IMR-90 (cell line): Measurements from ENCODE around the gene PARVG. TPM values are rescaled to one million over a fixed set of nuclear protein-coding genes. Genes with fewer than 3 reads are reported as not detected.

Source experiments
- ATAC-seq: fragments of 200-7000 bp; cut with Tn5 transposase; 2 replicates; pipeline ENCODE4 v1.9.1; 2020; ENCODE audit warnings: low read depth, mild to moderate bottlenecking, moderate library complexity
- BruUV-seq: library from RNA; stranded (reverse); fragments of 400-500 nt; replicated peaks from 2 replicates; lab custom pipeline; 2021; lab: Mats Ljungman, UMichigan
- CTCF ChIA-PET: fragments of 300-600 bp; formaldehyde crosslinking; extraction: SDS; loops from one replicate; lab custom pipeline; 2021; ENCODE audit warnings: antibody characterized with exemption; lab: Yijun Ruan, JAX
- POLR2A ChIA-PET: fragments of 300-600 bp; sonication (Branson Sonifier 250); formaldehyde crosslinking; loops from one replicate; lab custom pipeline; 2022; ENCODE audit warnings: antibody characterized with exemption; ENCODE audit not compliant: unreplicated experiment; lab: Charles Lee
- DNase-seq: peaks from one replicate; pipeline ENCODE4 v3.0.0; 2013
- H2AFZ ChIP-seq: replicated peaks from 2 replicates; pipeline ENCODE3; 2013; ENCODE audit warnings: low read length, mild to moderate bottlenecking; ENCODE audit not compliant: poor library complexity
- H2AK5ac ChIP-seq: 2 replicates; pipeline ENCODE4 v1.6.1; 2013; ENCODE audit warnings: low read depth, low read length, inconsistent platforms
- H2AK9ac ChIP-seq: replicated peaks from 2 replicates; pipeline ENCODE3; 2013; ENCODE audit warnings: mild to moderate bottlenecking, low read depth, low read length, moderate library complexity; ENCODE audit not compliant: poor library complexity
- H2BK120ac ChIP-seq: 2 replicates; pipeline ENCODE4 v1.6.1; 2013; ENCODE audit warnings: low read depth, low read length, inconsistent platforms
- H2BK15ac ChIP-seq: 3 replicates; pipeline ENCODE4 v1.6.1; 2013; ENCODE audit warnings: low read depth, low read length, inconsistent platforms
- H2BK20ac ChIP-seq: 2 replicates; pipeline ENCODE4 v1.6.1; 2013; ENCODE audit warnings: low read depth, mild to moderate bottlenecking, inconsistent platforms, low read length, moderate library complexity
- H2BK5ac ChIP-seq: 2 replicates; pipeline ENCODE4 v1.6.1; 2013; ENCODE audit warnings: mild to moderate bottlenecking, low read depth, low read length, inconsistent platforms; ENCODE audit not compliant: poor library complexity, severe bottlenecking
- H3K14ac ChIP-seq: replicated peaks from 2 replicates; pipeline ENCODE4 v1.6.1; 2013; ENCODE audit warnings: low read depth, low read length, inconsistent platforms
- H3K18ac ChIP-seq: 2 replicates; pipeline ENCODE4 v1.6.1; 2013; ENCODE audit warnings: low read depth, low read length, control low read depth
- H3K23ac ChIP-seq: 2 replicates; pipeline ENCODE4 v1.6.1; 2013; ENCODE audit warnings: low read depth, low read length, inconsistent platforms
- H3K27ac ChIP-seq: 2 replicates; pipeline ENCODE4 v1.5.1; 2013; ENCODE audit warnings: mild to moderate bottlenecking, control low read depth, low read length; ENCODE audit not compliant: insufficient read depth
- H3K27me3 ChIP-seq: 2 replicates; pipeline ENCODE4 v1.6.1; 2013; ENCODE audit warnings: low read length; ENCODE audit not compliant: control insufficient read depth, insufficient read depth
- H3K36me3 ChIP-seq: 2 replicates; pipeline ENCODE4 v1.6.1; 2013; ENCODE audit warnings: low read length, mixed read lengths; ENCODE audit not compliant: control insufficient read depth, insufficient read depth
- H3K4ac ChIP-seq: 2 replicates; pipeline ENCODE4 v1.6.1; 2013; ENCODE audit warnings: low read depth, low read length, inconsistent platforms
- H3K4me1 ChIP-seq: 2 replicates; pipeline ENCODE4 v1.6.1; 2013; ENCODE audit warnings: low read length, mixed read lengths; ENCODE audit not compliant: control insufficient read depth, insufficient read depth
- H3K4me2 ChIP-seq: 2 replicates; pipeline ENCODE4 v1.6.1; 2013; ENCODE audit warnings: low read depth, mild to moderate bottlenecking, control low read depth, low read length, moderate library complexity
- H3K4me3 ChIP-seq: 2 replicates; pipeline ENCODE4 v1.5.1; 2013; ENCODE audit warnings: low read depth, mild to moderate bottlenecking, control low read depth, low read length, moderate library complexity; ENCODE audit not compliant: insufficient read depth
- H3K56ac ChIP-seq: 2 replicates; pipeline ENCODE4 v1.6.1; 2013; ENCODE audit warnings: low read length, inconsistent platforms; ENCODE audit not compliant: insufficient read depth; ENCODE audit errors: extremely low read depth
- H3K79me1 ChIP-seq, 2 experiments: 2 replicates each; pipeline ENCODE4 v1.6.1; 2013; ENCODE audit warnings: low read length in 2 of 2, inconsistent platforms in 1 of 2, low read depth in 1 of 2
- H3K9ac ChIP-seq: 2 replicates; pipeline ENCODE4 v1.6.1; 2013; ENCODE audit warnings: low read depth, low read length, control low read depth
- H3K9me1 ChIP-seq: 2 replicates; pipeline ENCODE4 v1.6.1; 2013; ENCODE audit warnings: low read length, inconsistent platforms; ENCODE audit not compliant: insufficient read depth
- H3K9me3 ChIP-seq: 2 replicates; pipeline ENCODE4 v1.6.1; 2013; ENCODE audit warnings: low read length; ENCODE audit not compliant: control insufficient read depth, insufficient read depth
- H4K20me1 ChIP-seq: 2 replicates; pipeline ENCODE4 v1.6.1; 2013; ENCODE audit warnings: low read length, inconsistent platforms; ENCODE audit not compliant: insufficient read depth
- H4K5ac ChIP-seq: 2 replicates; pipeline ENCODE4 v1.6.1; 2013; ENCODE audit warnings: mild to moderate bottlenecking, low read depth, low read length, control low read depth
- H4K8ac ChIP-seq, 2 experiments: 2 replicates each; pipeline ENCODE4 v1.6.1; 2013; ENCODE audit warnings: low read depth in 2 of 2, low read length in 2 of 2, control low read depth in 1 of 2, inconsistent platforms in 1 of 2
- H4K91ac ChIP-seq: 2 replicates; pipeline ENCODE4 v1.6.1; 2013; ENCODE audit warnings: low read depth, low read length, inconsistent platforms; ENCODE audit not compliant: insufficient read depth
- BHLHE40 ChIP-seq: fragments of 150-350 bp; IDR thresholded peaks from 2 replicates; pipeline ENCODE4 v1.6.1; 2016; ENCODE audit warnings: mild to moderate bottlenecking, low read depth, low read length
- CEBPB ChIP-seq: IDR thresholded peaks from 2 replicates; pipeline ENCODE4 v1.6.1; 2012; ENCODE audit warnings: low read depth, low read length, improper control_type of control experiment
- CHD1 ChIP-seq: IDR thresholded peaks from 2 replicates; pipeline ENCODE4 v1.6.1; 2012; ENCODE audit warnings: low read depth, low read length, improper control_type of control experiment
- CTCF ChIP-seq: conservative IDR thresholded peaks from 2 replicates; pipeline ENCODE4 v1.5.1; 2012; ENCODE audit warnings: mild to moderate bottlenecking, low read depth, low read length, improper control_type of control experiment
- ELK1 ChIP-seq: fragments of 150-350 bp; IDR thresholded peaks from 2 replicates; pipeline ENCODE4 v1.6.1; 2016; ENCODE audit warnings: low read depth, mild to moderate bottlenecking, low read length, moderate library complexity, borderline replicate concordance
- FOS ChIP-seq: fragments of 150-350 bp; IDR thresholded peaks from 2 replicates; pipeline ENCODE4 v1.6.1; 2016; ENCODE audit warnings: low read depth, low read length
- MAFK ChIP-seq: IDR thresholded peaks from 2 replicates; pipeline ENCODE4 v1.6.1; 2012; ENCODE audit warnings: low read depth, low read length, improper control_type of control experiment
- MAZ ChIP-seq: IDR thresholded peaks from 2 replicates; pipeline ENCODE4 v1.6.1; 2012; ENCODE audit warnings: low read depth, mild to moderate bottlenecking, low read length, improper control_type of control experiment, moderate library complexity, borderline replicate concordance
- MXI1 ChIP-seq: IDR thresholded peaks from 2 replicates; pipeline ENCODE4 v1.6.1; 2012; ENCODE audit warnings: low read depth, mild to moderate bottlenecking, low read length, moderate library complexity, borderline replicate concordance
- NFE2L2 ChIP-seq: fragments of 150-350 bp; IDR thresholded peaks from 2 replicates; pipeline ENCODE4 v1.6.1; 2016; ENCODE audit warnings: low read depth, mild to moderate bottlenecking, low read length
- POLR2A ChIP-seq: IDR thresholded peaks from 2 replicates; pipeline ENCODE4 v1.6.1; 2012; ENCODE audit warnings: mild to moderate bottlenecking, low read depth, low read length
- RAD21 ChIP-seq: IDR thresholded peaks from 2 replicates; pipeline ENCODE4 v1.6.1; 2012; ENCODE audit warnings: low read length, improper control_type of control experiment
- RCOR1 ChIP-seq: IDR thresholded peaks from 2 replicates; pipeline ENCODE4 v1.6.1; 2012; ENCODE audit warnings: mild to moderate bottlenecking, low read length, improper control_type of control experiment; ENCODE audit not compliant: insufficient replicate concordance
- RFX5 ChIP-seq: IDR thresholded peaks from 2 replicates; pipeline ENCODE4 v1.8.0; 2012; ENCODE audit warnings: low read depth, mild to moderate bottlenecking, low read length, moderate library complexity
- SMC3 ChIP-seq: fragments of 150-350 bp; IDR thresholded peaks from 2 replicates; pipeline ENCODE4 v1.6.1; 2016; ENCODE audit warnings: low read depth, mild to moderate bottlenecking, antibody characterized with exemption, low read length, moderate library complexity
- USF2 ChIP-seq: fragments of 150-350 bp; IDR thresholded peaks from 2 replicates; pipeline ENCODE4 v1.6.1; 2017; ENCODE audit warnings: mild to moderate bottlenecking, antibody characterized with exemption, low read length, low read depth
- WGBS, 2 experiments: methylation state at CpG; one replicate each; pipeline versions ENCODE4 v1.1.5 to v1.1.7; 2013; ENCODE audit warnings: missing lambda C conversion rate in 2 of 2; ENCODE audit not compliant: insufficient read length in 1 of 2; ENCODE audit errors: extremely low coverage in 2 of 2; 5-methylcytosine and 5-hydroxymethylcytosine counted together
- dilution Hi-C: fragments of 300-500 bp; cut with HindIII; formaldehyde crosslinking; loops from one replicate; pipeline ENCODE4 v1.14.3; 2018; ENCODE audit warnings: low sequenced_read_pairs; ENCODE audit not compliant: unreplicated experiment
- in situ Hi-C: fragments of 300-500 bp; cut with MboI; formaldehyde crosslinking; loops from 3 replicates; pipeline ENCODE4 v1.14.3; 2019; ENCODE audit warnings: low sequenced_read_pairs, inconsistent platforms, mixed read lengths
- intact Hi-C: fragments of 100-400 bp; cut with micrococcal nuclease; formaldehyde crosslinking; loops from 2 replicates; pipeline ENCODE4 v1.10.0; 2022
- polyA plus RNA-seq, 3 experiments: library from polyadenylated mRNA; depleted of rRNA; stranded (reverse); fragments of >200 nt; gene quantifications; 2 replicates each; pipeline ENCODE4 v1.2.3, GENCODE V29; 2012; ENCODE audit warnings: low replicate concordance in 1 of 3
- total RNA-seq: library from RNA; depleted of rRNA; stranded (reverse); fragments of >200 nt; gene quantifications from 2 replicates; pipeline ENCODE4 v1.2.3, GENCODE V29; 2012

The PARVG gene
- total and polyA plus RNA-seq, 2 of the 4 experiments (the other 2 are of a cell fraction), result not detected

GRCh38 chr22:44199164-44199563, 18.4 kb downstream of the PARVG start:
- in situ Hi-C loops (no loop called here), dilution Hi-C loops (no loop called here), intact Hi-C loops (no loop called here)
- Histone ChIP-seq H3K4me3 (no peak overlapping the region), H3K4me2 (no peak overlapping the region), H3K23ac (no peak overlapping the region), H2BK15ac (no peak overlapping the region), H3K4ac (no peak overlapping the region), H4K20me1 (no peaks in the 10 kb centered on the region), H3K79me1 (no peaks in the 10 kb centered on the region), H4K5ac (no peak overlapping the region), H2BK20ac (no peak overlapping the region), H3K4me1 (peaks cover 20% of the 10 kb centered on the region), H3K14ac (no peak overlapping the region), H2AK9ac (no peak overlapping the region), H2AK5ac (no peak overlapping the region; the same call in 1 of the 2 replicates), H2AFZ (no peak overlapping the region), H3K56ac (no peak overlapping the region), H3K9ac (no peak overlapping the region), H4K8ac (no peak overlapping the region), H3K9me1 (peaks cover 10% of the 10 kb centered on the region), H2BK120ac (no peak overlapping the region), H3K27ac (no peak overlapping the region), H3K27me3 (peaks cover 25% of the 10 kb centered on the region), H3K18ac (no peak overlapping the region), H4K91ac (no peak overlapping the region), H2BK5ac (no peak overlapping the region), H3K9me3 (no peaks in the 10 kb centered on the region), H3K36me3 (no peaks in the 10 kb centered on the region)
- no TSS peak for BruUV-seq
- DNase-seq, result no peak
- WGBS, 2 experiments, result 71% methylated on average over 1 of the region's 2 CpGs; no CpG with 5 or more reads in 1 of the 2 experiments
- no peak for ATAC-seq
- TF ChIP-seq MAFK (no peak), BHLHE40 (no peak), SMC3 (no peak), NFE2L2 (no peak), ELK1 (no peak), MAZ (no peak), MXI1 (no peak), CHD1 (no peak), RFX5 (no peak), USF2 (no peak), POLR2A (no peak), FOS (no peak), CEBPB (no peak), RAD21 (no peak), RCOR1 (no peak), CTCF (no peak)
- CTCF ChIA-PET, result no interaction called here
- POLR2A ChIA-PET, result interaction anchor here (0.6 kb wide), 1 partner anchor 10 kb away, joined by 4 read pairs; no protein-coding TSS in a partner anchor
